H9 (cell line): ENCODE data around the gene MBOAT2. TPM values are rescaled to one million over a fixed set of nuclear protein-coding genes. Genes with fewer than 3 reads are reported as not detected.

Experiments used
- DNase-seq: peaks from one replicate; pipeline ENCODE4 v3.0.0-alpha.2; 2017
- H2AFZ ChIP-seq: one replicate; pipeline ENCODE4 v1.6.1; 2013; ENCODE audit warnings: mild to moderate bottlenecking, low read length, control low read depth, moderate library complexity
- H2AK5ac ChIP-seq: 2 replicates; pipeline ENCODE4 v1.6.1; 2013; ENCODE audit warnings: low read length, control low read depth, mixed read lengths; ENCODE audit not compliant: insufficient read length
- H2BK120ac ChIP-seq: one replicate; pipeline ENCODE4 v1.6.1; 2013; ENCODE audit warnings: low read depth, mild to moderate bottlenecking, low read length, control low read depth, inconsistent platforms; ENCODE audit not compliant: poor library complexity, severe bottlenecking
- H2BK12ac ChIP-seq: 2 replicates; pipeline ENCODE4 v1.6.1; 2013; ENCODE audit warnings: low read length, control low read depth, mixed read lengths, low read depth; ENCODE audit not compliant: insufficient read length
- H2BK15ac ChIP-seq: 2 replicates; pipeline ENCODE4 v1.6.1; 2013; ENCODE audit warnings: low read depth, low read length, control low read depth
- H2BK20ac ChIP-seq: one replicate; pipeline ENCODE4 v1.6.1; 2013; ENCODE audit warnings: low read depth, mild to moderate bottlenecking, low read length, control low read depth, inconsistent platforms; ENCODE audit not compliant: poor library complexity, severe bottlenecking
- H2BK5ac ChIP-seq: 2 replicates; pipeline ENCODE4 v1.6.1; 2013; ENCODE audit warnings: low read length, control low read depth, mixed read lengths; ENCODE audit not compliant: insufficient read length
- H3K14ac ChIP-seq: 2 replicates; pipeline ENCODE4 v1.6.1; 2013; ENCODE audit warnings: low read length, control low read depth; ENCODE audit not compliant: insufficient read depth
- H3K18ac ChIP-seq: 2 replicates; pipeline ENCODE4 v1.6.1; 2013; ENCODE audit warnings: low read depth, mild to moderate bottlenecking, mixed read lengths, low read length, control low read depth; ENCODE audit not compliant: insufficient read length
- H3K23ac ChIP-seq: 2 replicates; pipeline ENCODE4 v1.6.1; 2013; ENCODE audit warnings: low read length, control low read depth, mixed read lengths, low read depth; ENCODE audit not compliant: insufficient read length
- H3K23me2 ChIP-seq: 2 replicates; pipeline ENCODE4 v1.6.1; 2013; ENCODE audit warnings: low read depth, mild to moderate bottlenecking, mixed read lengths, low read length, control low read depth; ENCODE audit not compliant: insufficient read length, poor library complexity, severe bottlenecking
- H3K27ac ChIP-seq: 2 replicates; pipeline ENCODE4 v1.5.1; 2013; ENCODE audit warnings: low read length, control low read depth, mixed read lengths, low read depth; ENCODE audit not compliant: insufficient read length
- H3K27me3 ChIP-seq: 2 replicates; pipeline ENCODE4 v1.6.1; 2013; ENCODE audit warnings: low read length, control low read depth, inconsistent platforms; ENCODE audit not compliant: insufficient read depth
- H3K4ac ChIP-seq: 2 replicates; pipeline ENCODE4 v1.6.1; 2013; ENCODE audit warnings: low read depth, mild to moderate bottlenecking, control low read depth, inconsistent platforms, low read length, moderate library complexity
- H3K4me1 ChIP-seq: 2 replicates; pipeline ENCODE4 v1.6.1; 2013; ENCODE audit warnings: low read length, control low read depth, inconsistent platforms; ENCODE audit not compliant: insufficient read depth
- H3K4me2 ChIP-seq: 2 replicates; pipeline ENCODE4 v1.6.1; 2013; ENCODE audit warnings: low read length, control low read depth, mixed read lengths; ENCODE audit not compliant: insufficient read length, insufficient read depth
- H3K56ac ChIP-seq: 2 replicates; pipeline ENCODE4 v1.6.1; 2013; ENCODE audit warnings: low read depth, mild to moderate bottlenecking, mixed read lengths, low read length, control low read depth; ENCODE audit not compliant: insufficient read length
- H3K79me1 ChIP-seq: 2 replicates; pipeline ENCODE4 v1.6.1; 2013; ENCODE audit warnings: low read depth, mild to moderate bottlenecking, moderate library complexity, low read length, control low read depth, inconsistent platforms; ENCODE audit not compliant: insufficient read depth, poor library complexity, severe bottlenecking
- H3K79me2 ChIP-seq: 2 replicates; pipeline ENCODE4 v1.6.1; 2013; ENCODE audit warnings: low read length, control low read depth, inconsistent platforms; ENCODE audit not compliant: insufficient read depth
- H3K9ac ChIP-seq: 2 replicates; pipeline ENCODE4 v1.6.1; 2013; ENCODE audit warnings: low read length, control low read depth, mixed read lengths; ENCODE audit not compliant: insufficient read length; ENCODE audit errors: extremely low read depth
- H3K9me3 ChIP-seq: one replicate; pipeline ENCODE4 v1.6.1; 2013; ENCODE audit warnings: low read depth, low read length, inconsistent platforms; ENCODE audit not compliant: control insufficient read depth
- H3T11ph ChIP-seq: one replicate; pipeline ENCODE4 v1.6.1; 2013; ENCODE audit warnings: mild to moderate bottlenecking, low read length, control low read depth, inconsistent platforms
- H4K20me1 ChIP-seq: one replicate; pipeline ENCODE4 v1.6.1; 2013; ENCODE audit not compliant: control insufficient read depth, insufficient read length, insufficient read depth
- H4K5ac ChIP-seq: 2 replicates; pipeline ENCODE4 v1.6.1; 2013; ENCODE audit warnings: low read depth, mild to moderate bottlenecking, mixed read lengths, low read length, control low read depth; ENCODE audit not compliant: insufficient read length
- H4K8ac ChIP-seq: replicated peaks from 2 replicates; pipeline ENCODE4 v1.6.1; 2013; ENCODE audit warnings: low read length, control low read depth, mixed read lengths, low read depth; ENCODE audit not compliant: insufficient read length
- H4K91ac ChIP-seq: 2 replicates; pipeline ENCODE4 v1.6.1; 2013; ENCODE audit warnings: low read depth, mild to moderate bottlenecking, moderate library complexity, mixed read lengths, low read length, control low read depth; ENCODE audit not compliant: insufficient read length
- H3K27ac Mint-ChIP-seq, 3 experiments: 2 replicates in 2 of 3; 3 replicates in 1 of 3; pipeline ENCODE4 v1.8.0; 2020 to 2021; ENCODE audit warnings: mixed read lengths in 3 of 3, mild to moderate bottlenecking in 1 of 3, moderate library complexity in 1 of 3
- H3K27me3 Mint-ChIP-seq: 2 replicates; pipeline ENCODE4 v1.8.0; 2021; ENCODE audit warnings: low read depth, mild to moderate bottlenecking, moderate library complexity, mixed read lengths
- H3K36me3 Mint-ChIP-seq, 3 experiments: 2 replicates in 2 of 3; 3 replicates in 1 of 3; pipeline ENCODE4 v1.8.0; 2020 to 2021; ENCODE audit warnings: low read depth in 3 of 3, mixed read lengths in 3 of 3; ENCODE audit not compliant: insufficient read depth in 1 of 3
- H3K4me1 Mint-ChIP-seq, 2 experiments: 2 replicates each; pipeline ENCODE4 v1.8.0; 2020; ENCODE audit warnings: mixed read lengths in 2 of 2
- H3K4me3 Mint-ChIP-seq, 2 experiments: 2 replicates in 1 of 2; 3 replicates in 1 of 2; pipeline ENCODE4 v1.8.0; 2020 to 2021; ENCODE audit warnings: mild to moderate bottlenecking in 2 of 2, mixed read lengths in 2 of 2, moderate library complexity in 1 of 2
- H3K9me3 Mint-ChIP-seq, 2 experiments: 2 replicates in 1 of 2; 3 replicates in 1 of 2; pipeline ENCODE4 v1.8.0; 2020; ENCODE audit warnings: mild to moderate bottlenecking in 2 of 2, mixed read lengths in 2 of 2, moderate library complexity in 1 of 2
- CTCF ChIP-seq: fragments of 200-600 bp; sonication (generic); conservative IDR thresholded peaks from 3 replicates; pipeline ENCODE4 v1.8.0; 2021; ENCODE audit warnings: antibody characterized with exemption, mild to moderate bottlenecking
- WGBS: extraction: QIAGEN DNeasy Blood & Tissue Kit; methylation state at CpG from one replicate; pipeline ENCODE4 v1.1.7; 2013; ENCODE audit warnings: missing lambda C conversion rate, low lambda C conversion rate, mixed read lengths; ENCODE audit not compliant: insufficient read length; ENCODE audit errors: extremely low coverage; 5-methylcytosine and 5-hydroxymethylcytosine counted together
- total RNA-seq: library from RNA; stranded (reverse); gene quantifications from 2 replicates; pipeline ENCODE4 v1.2.1, GENCODE V29; 2021

The MBOAT2 gene
- total RNA-seq, 1 experiment from 2014 or later = 20.2 TPM

GRCh38 chr2:9008951-9009664 is 5.6 kb upstream of the MBOAT2 start:
- no peak overlapping the region for H3K14ac ChIP-seq
- H3K9ac ChIP-seq = no peak overlapping the region
- no peaks in the 10 kb centered on the region for H3K4me1 ChIP-seq
- no peak overlapping the region for H2BK5ac ChIP-seq
- H2AK5ac ChIP-seq = no peak overlapping the region
- H3K27ac Mint-ChIP-seq = no peak overlapping the region
- no peak overlapping the region for H2BK15ac ChIP-seq
- no peak overlapping the region for H3K27ac ChIP-seq
- H4K20me1 ChIP-seq = no peaks in the 10 kb centered on the region
- no peak overlapping the region for H2AFZ ChIP-seq
- peaks cover 0 to 6% (median 3%) of the 10 kb centered on the region in 3 experiments; a peak in 4 of 7 replicates for H3K36me3 Mint-ChIP-seq
- no peak overlapping the region for H4K8ac ChIP-seq
- peaks cover 2% of the 10 kb centered on the region for H3K27me3 Mint-ChIP-seq
- no peaks in the 10 kb centered on the region for H3K79me1 ChIP-seq
- H3K23me2 ChIP-seq = peaks cover 3% of the 10 kb centered on the region
- H3K4ac ChIP-seq = no peak overlapping the region
- peaks cover 0 to 6% of the 10 kb centered on the region in 2 experiments; a peak in 1 of 5 replicates for H3K9me3 Mint-ChIP-seq
- no peaks in the 10 kb centered on the region for H3K79me2 ChIP-seq
- H2BK12ac ChIP-seq = no peak overlapping the region
- H3K4me1 Mint-ChIP-seq = peaks cover 9% of the 10 kb centered on the region in 2 experiments
- DNase-seq = no peak
- no peak overlapping the region for H3K18ac ChIP-seq
- no peak overlapping the region for H2BK20ac ChIP-seq
- H4K91ac ChIP-seq = no peak overlapping the region
- H3K4me2 ChIP-seq = no peak overlapping the region
- H3K23ac ChIP-seq = no peak overlapping the region
- H3K27me3 ChIP-seq = no peaks in the 10 kb centered on the region
- no peak for TF ChIP-seq CTCF
- WGBS = no CpG with 5 or more reads among the region's 1 CpG
- H3T11ph ChIP-seq = no peak overlapping the region
- H3K56ac ChIP-seq = no peak overlapping the region
- H3K4me3 Mint-ChIP-seq = no peak overlapping the region
- no peaks in the 10 kb centered on the region for H3K9me3 ChIP-seq
- no peak overlapping the region for H2BK120ac ChIP-seq
- no peak overlapping the region for H4K5ac ChIP-seq
